CD14-positive monocyte (primary cell): ENCODE data around the gene NFKBIL1. TPM values are rescaled to one million over a fixed set of nuclear protein-coding genes. Genes with fewer than 3 reads are reported as not detected.
A peak's percentile ranks its signal among the peaks of the same experiment; 100 is the strongest.

Source experiments
- DNase-seq, 3 donors: peaks; one replicate each; pipeline ENCODE4 v3.0.0-alpha.2; 2011 to 2022
- H2AFZ ChIP-seq: 2 replicates; pipeline ENCODE4 v1.6.0; 2012; ENCODE audit warnings: mild to moderate bottlenecking, low read depth, low read length, inconsistent platforms; ENCODE audit not compliant: insufficient read depth, poor library complexity, severe bottlenecking
- H3K27ac ChIP-seq, 2 donors: 1 replicate in 1 of 2; 2 replicates in 1 of 2; pipeline ENCODE4 v1.5.1; 2012 to 2013; ENCODE audit warnings: low read length in 2 of 2, control low read depth in 1 of 2, inconsistent platforms in 1 of 2, low read depth in 1 of 2, mild to moderate bottlenecking in 1 of 2
- H3K27me3 ChIP-seq, 2 donors: one replicate each; pipeline versions ENCODE4 v1.6.0 to v1.6.1; 2011 to 2013; ENCODE audit warnings: low read length in 2 of 2; ENCODE audit not compliant: control insufficient read depth in 2 of 2, insufficient read depth in 2 of 2
- H3K36me3 ChIP-seq, 2 donors: replicated peaks in 1 of 2; 1 replicate in 1 of 2; 2 replicates in 1 of 2; pipeline versions ENCODE4 v1.5.1 to v1.6.1; 2012 to 2013; ENCODE audit warnings: low read length in 2 of 2, control low read depth in 1 of 2, inconsistent platforms in 1 of 2, mild to moderate bottlenecking in 1 of 2; ENCODE audit not compliant: insufficient read depth in 2 of 2, control insufficient read depth in 1 of 2
- H3K4me1 ChIP-seq, 2 donors: 1 replicate in 1 of 2; 2 replicates in 1 of 2; pipeline versions ENCODE4 v1.5.1 to v1.6.1; 2012 to 2013; ENCODE audit warnings: low read length in 2 of 2, control low read depth in 1 of 2, inconsistent platforms in 1 of 2, mild to moderate bottlenecking in 1 of 2, moderate library complexity in 1 of 2; ENCODE audit not compliant: insufficient read depth in 2 of 2, control insufficient read depth in 1 of 2
- H3K4me2 ChIP-seq: replicated peaks from 2 replicates; pipeline ENCODE3; 2012; ENCODE audit warnings: low read length, moderate library complexity, mild to moderate bottlenecking; ENCODE audit not compliant: poor library complexity, severe bottlenecking; ENCODE audit errors: extremely low read depth
- H3K4me3 ChIP-seq, 3 experiments: fragments of 200-600 bp in 1 of 3; sonication (generic) in 1 of 3; replicated peaks in 1 of 3; 1 replicate in 2 of 3; 2 replicates in 1 of 3; pipeline ENCODE4 v1.5.1; 2011 to 2013; ENCODE audit warnings: low read length in 3 of 3, mild to moderate bottlenecking in 3 of 3, control low read depth in 2 of 3, low read depth in 2 of 3, inconsistent platforms in 1 of 3, moderate library complexity in 1 of 3
- H3K79me2 ChIP-seq: 2 replicates; pipeline ENCODE4 v1.6.0; 2012; ENCODE audit warnings: mild to moderate bottlenecking, control low read depth, inconsistent platforms, low read length, moderate library complexity; ENCODE audit not compliant: insufficient read depth
- H3K9ac ChIP-seq: 2 replicates; pipeline ENCODE4 v1.6.0; 2017; ENCODE audit warnings: low read length, mild to moderate bottlenecking; ENCODE audit not compliant: insufficient read depth, poor library complexity, severe bottlenecking
- H3K9me3 ChIP-seq, 2 donors: replicated peaks in 1 of 2; 1 replicate in 1 of 2; 2 replicates in 1 of 2; pipeline versions ENCODE4 v1.5.1 to v1.6.1; 2012 to 2013; ENCODE audit warnings: low read length in 2 of 2, control low read depth in 1 of 2; ENCODE audit not compliant: control insufficient read depth in 1 of 2, insufficient read depth in 1 of 2
- H4K20me1 ChIP-seq: 2 replicates; pipeline ENCODE4 v1.6.0; 2012; ENCODE audit warnings: mild to moderate bottlenecking, low read length, control low read depth, moderate library complexity; ENCODE audit not compliant: insufficient read depth
- H3K27ac Mint-ChIP-seq, 7 donors: one replicate each; pipeline ENCODE4 v1.8.0; 2020; ENCODE audit warnings: mild to moderate bottlenecking in 7 of 7, mixed read lengths in 7 of 7, moderate library complexity in 6 of 7, inconsistent platforms in 2 of 7
- H3K27me3 Mint-ChIP-seq, 3 donors: one replicate each; pipeline ENCODE4 v1.8.0; 2021 to 2022; ENCODE audit warnings: low read depth in 3 of 3, mild to moderate bottlenecking in 3 of 3, mixed read lengths in 3 of 3, moderate library complexity in 3 of 3, inconsistent platforms in 1 of 3
- H3K36me3 Mint-ChIP-seq, 2 donors: one replicate each; pipeline ENCODE4 v1.8.0; 2020; ENCODE audit warnings: mixed read lengths in 2 of 2, inconsistent platforms in 1 of 2, mild to moderate bottlenecking in 1 of 2
- H3K4me1 Mint-ChIP-seq: one replicate; pipeline ENCODE4 v1.8.0; 2020; ENCODE audit warnings: mild to moderate bottlenecking, mixed read lengths
- H3K4me3 Mint-ChIP-seq, 2 donors: one replicate each; pipeline ENCODE4 v1.8.0; 2020; ENCODE audit warnings: mild to moderate bottlenecking in 2 of 2, mixed read lengths in 2 of 2, moderate library complexity in 1 of 2
- H3K9me3 Mint-ChIP-seq, 7 donors: one replicate each; pipeline ENCODE4 v1.8.0; 2020 to 2022; ENCODE audit warnings: mixed read lengths in 7 of 7, mild to moderate bottlenecking in 6 of 7, moderate library complexity in 6 of 7, inconsistent platforms in 2 of 7
- CTCF ChIP-seq: fragments of 200-600 bp; IDR thresholded peaks from one replicate; pipeline ENCODE4 v1.8.0; 2022; ENCODE audit warnings: antibody characterized with exemption, mild to moderate bottlenecking
- WGBS: methylation state at CpG from one replicate; pipeline ENCODE4 v1.1.5; 2013; ENCODE audit warnings: missing lambda C conversion rate; ENCODE audit not compliant: insufficient coverage; 5-methylcytosine and 5-hydroxymethylcytosine counted together
- intact Hi-C, 2 donors: fragments of 100-400 bp; cut with micrococcal nuclease; formaldehyde crosslinking; loops; one replicate each; pipeline versions ENCODE4 v1.15.0 to v1.15.1; 2023
- polyA plus RNA-seq, 3 donors: library from polyadenylated mRNA; depleted of rRNA in 1 of 3; unstranded in 2 of 3; stranded (reverse) in 1 of 3; fragments of 300-500 nt in 2 of 3; fragments of >200 nt in 1 of 3; fragmentation: Illumina TruSeq in 2 of 3; gene quantifications; 1 replicate in 2 of 3; 2 replicates in 1 of 3; pipeline ENCODE4 v1.2.3, GENCODE V29; 2012 to 2021

Gene NFKBIL1
- polyA plus RNA-seq, 3 donors: 7.7 to 10.3 (median 8.0) TPM

GRCh38 chr6:31543639-31544038 is 3.8 kb upstream of the NFKBIL1 start:
- peaks cover 56% of the 10 kb centered on the region for H3K4me1 Mint-ChIP-seq
- TF ChIP-seq CTCF: no peak
- no peaks in the 10 kb centered on the region for H3K9me3 ChIP-seq
- H3K9ac ChIP-seq: no peak overlapping the region
- peaks cover 19% of the 10 kb centered on the region in 2 donors for H3K36me3 Mint-ChIP-seq
- WGBS: 90% methylated on average over 2 of the region's 6 CpGs
- H3K27me3 Mint-ChIP-seq: no peaks in the 10 kb centered on the region
- H3K36me3 ChIP-seq: peaks cover 16 to 18% of the 10 kb centered on the region in 2 donors
- intact Hi-C loops: loop anchor here (5.0 to 10.0 kb wide), 7 partner anchors 46 to 411 kb away; partner anchors contain the start of genes MICB (in 2 of the 2), CLIC1 (in 1 of the 2), CSNK2B (in 1 of the 2) and LY6G5B (in 1 of the 2)
- peaks cover 0 to 2% (median 0%) of the 10 kb centered on the region in 7 donors for H3K9me3 Mint-ChIP-seq
- H3K4me2 ChIP-seq: no peak overlapping the region
- peaks cover 49 to 60% of the 10 kb centered on the region in 2 donors for H3K4me1 ChIP-seq
- peak overlapping the region in 3 of 7 donors; percentile 32 to 72 (median 38) for H3K27ac Mint-ChIP-seq
- H3K27me3 ChIP-seq: no peaks in the 10 kb centered on the region
- no peak overlapping the region for H2AFZ ChIP-seq
- no peak overlapping the region for H3K4me3 ChIP-seq
- peaks cover 24% of the 10 kb centered on the region for H4K20me1 ChIP-seq
- DNase-seq: no peak
- no peak overlapping the region for H3K27ac ChIP-seq
- H3K4me3 Mint-ChIP-seq: no peak overlapping the region
- H3K79me2 ChIP-seq: peaks cover 61% of the 10 kb centered on the region

DNA sequence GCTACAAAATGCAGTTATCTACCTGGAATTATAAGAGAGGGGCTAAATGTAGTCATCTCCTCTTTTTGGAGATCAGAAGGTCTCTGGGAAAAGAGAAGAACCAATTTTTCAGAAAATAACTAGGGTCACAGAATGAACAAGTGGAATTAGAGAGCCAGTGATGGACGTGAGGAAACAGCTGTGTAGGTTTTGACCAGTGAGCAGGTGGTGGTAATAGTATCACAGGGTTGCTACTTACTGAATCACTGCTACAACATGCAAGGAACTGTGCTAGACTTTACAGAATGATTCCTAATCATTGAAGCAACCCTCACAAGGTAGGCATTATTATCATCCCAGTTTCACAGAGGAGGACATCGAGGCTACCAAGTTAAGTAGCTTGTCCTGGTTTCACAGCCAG is 2.7 kb upstream of the NFKBIL1 start:
- peaks cover 59% of the 10 kb centered on the region for H3K79me2 ChIP-seq
- Mint-ChIP-seq H3K27ac (peak overlapping the region in 1 of 7 donors; percentile 72), H3K4me1 (peaks cover 48% of the 10 kb centered on the region), H3K4me3 (no peak overlapping the region), H3K36me3 (peaks cover 11 to 15% of the 10 kb centered on the region in 2 donors), H3K9me3 (peaks cover 0 to 2% (median 0%) of the 10 kb centered on the region in 7 donors), H3K27me3 (no peaks in the 10 kb centered on the region)
- H3K4me2 ChIP-seq: no peak overlapping the region
- H3K27ac ChIP-seq: no peak overlapping the region
- H3K27me3 ChIP-seq: no peaks in the 10 kb centered on the region
- peaks cover 40 to 54% of the 10 kb centered on the region in 2 donors for H3K4me1 ChIP-seq
- H4K20me1 ChIP-seq: peaks cover 14% of the 10 kb centered on the region
- intact Hi-C loops: loop anchor here (5.0 to 10.0 kb wide), 8 partner anchors 47 to 410 kb away; partner anchors contain the start of genes MICB (in 2 of the 2), C6orf47 (in 1 of the 2), CLIC1 (in 1 of the 2) and CSNK2B (in 1 of the 2)
- H2AFZ ChIP-seq: no peak overlapping the region
- H3K9me3 ChIP-seq: no peaks in the 10 kb centered on the region
- WGBS: 100% methylated on average over 1 of the region's 2 CpGs
- H3K9ac ChIP-seq: no peak overlapping the region
- no peak for TF ChIP-seq CTCF
- peaks cover 6 to 13% of the 10 kb centered on the region in 2 donors for H3K36me3 ChIP-seq
- H3K4me3 ChIP-seq: no peak overlapping the region
- no peak for DNase-seq
